CD4-positive, CD25-positive, alpha-beta regulatory T cell (primary cell): ENCODE measurements around the gene TMEM126A. TPM values are rescaled to one million over a fixed set of nuclear protein-coding genes. Genes with fewer than 3 reads are reported as not detected.
"Not testable (repeated sequence)": the region's sequence is repeated elsewhere in the genome, so short reads cannot be mapped to it uniquely, and the experiment has no call there.

Experiments
- ATAC-seq, 2 donors: fragments of 150-1000 bp; cut with Tn5 transposase; one replicate each; pipeline ENCODE4 v1.10.0; 2021; ENCODE audit warnings: low read depth in 2 of 2, moderate number of reproducible peaks in 2 of 2, moderate library complexity in 1 of 2
- DNase-seq, 3 donors: peaks; one replicate each; pipeline versions ENCODE4 v3.0.0 to v3.0.0-alpha.2; 2012 to 2022; ENCODE audit warnings: mixed read lengths in 1 of 3
- H3K27ac ChIP-seq: one replicate; pipeline ENCODE4 v1.7.0; 2013; ENCODE audit warnings: mild to moderate bottlenecking, low read length; ENCODE audit not compliant: insufficient read depth, poor library complexity, severe bottlenecking
- H3K27me3 ChIP-seq: one replicate; pipeline ENCODE4 v1.7.0; 2013; ENCODE audit warnings: low read length; ENCODE audit not compliant: control insufficient read depth, insufficient read depth
- H3K36me3 ChIP-seq: one replicate; pipeline ENCODE4 v1.7.0; 2013; ENCODE audit warnings: mild to moderate bottlenecking, low read length, moderate library complexity; ENCODE audit not compliant: control insufficient read depth, insufficient read depth
- H3K4me1 ChIP-seq: 2 replicates; pipeline ENCODE4 v1.7.0; 2013; ENCODE audit warnings: mild to moderate bottlenecking, low read length; ENCODE audit not compliant: insufficient read depth, control insufficient read depth, poor library complexity, severe bottlenecking
- H3K4me3 ChIP-seq: one replicate; pipeline ENCODE4 v1.7.0; 2013; ENCODE audit warnings: low read depth, mild to moderate bottlenecking, low read length, moderate library complexity
- H3K9me3 ChIP-seq, 2 experiments: 1 replicate in 1 of 2; 2 replicates in 1 of 2; pipeline ENCODE4 v1.7.0; 2013; ENCODE audit warnings: low read length in 2 of 2, mild to moderate bottlenecking in 1 of 2, moderate library complexity in 1 of 2; ENCODE audit not compliant: control insufficient read depth in 2 of 2
- H3K27ac Mint-ChIP-seq, 3 donors: one replicate each; pipeline ENCODE4 v1.8.0; 2020 to 2022; ENCODE audit warnings: mild to moderate bottlenecking in 3 of 3, mixed read lengths in 3 of 3, moderate library complexity in 2 of 3
- H3K27me3 Mint-ChIP-seq: one replicate; pipeline ENCODE4 v1.8.0; 2022; ENCODE audit warnings: mild to moderate bottlenecking, mixed read lengths
- H3K36me3 Mint-ChIP-seq: one replicate; pipeline ENCODE4 v1.8.0; 2020; ENCODE audit warnings: mixed read lengths
- H3K4me1 Mint-ChIP-seq, 4 donors: one replicate each; pipeline ENCODE4 v1.8.0; 2020 to 2022; ENCODE audit warnings: mixed read lengths in 4 of 4, mild to moderate bottlenecking in 1 of 4
- H3K4me3 Mint-ChIP-seq, 4 donors: one replicate each; pipeline ENCODE4 v1.8.0; 2020 to 2022; ENCODE audit warnings: mild to moderate bottlenecking in 4 of 4, mixed read lengths in 4 of 4, moderate library complexity in 3 of 4
- H3K9me3 Mint-ChIP-seq, 7 donors: one replicate each; pipeline ENCODE4 v1.8.0; 2020 to 2022; ENCODE audit warnings: mixed read lengths in 7 of 7, mild to moderate bottlenecking in 3 of 7, moderate library complexity in 2 of 7
- polyA plus RNA-seq, 4 donors: library from polyadenylated mRNA; unstranded; fragments of 300-500 nt; fragmentation: Illumina TruSeq; gene quantifications; one replicate each; pipeline ENCODE4 v1.2.3, GENCODE V29; 2021
- total RNA-seq: library from RNA; stranded (reverse); gene quantifications from one replicate; pipeline ENCODE4 v1.2.3, GENCODE V29; 2022

Gene TMEM126A
- total RNA-seq, result 22.3 TPM
- polyA plus RNA-seq, result 10 to 100 TPM; 69.2 to 78.7 (median 73.0) TPM

DNA sequence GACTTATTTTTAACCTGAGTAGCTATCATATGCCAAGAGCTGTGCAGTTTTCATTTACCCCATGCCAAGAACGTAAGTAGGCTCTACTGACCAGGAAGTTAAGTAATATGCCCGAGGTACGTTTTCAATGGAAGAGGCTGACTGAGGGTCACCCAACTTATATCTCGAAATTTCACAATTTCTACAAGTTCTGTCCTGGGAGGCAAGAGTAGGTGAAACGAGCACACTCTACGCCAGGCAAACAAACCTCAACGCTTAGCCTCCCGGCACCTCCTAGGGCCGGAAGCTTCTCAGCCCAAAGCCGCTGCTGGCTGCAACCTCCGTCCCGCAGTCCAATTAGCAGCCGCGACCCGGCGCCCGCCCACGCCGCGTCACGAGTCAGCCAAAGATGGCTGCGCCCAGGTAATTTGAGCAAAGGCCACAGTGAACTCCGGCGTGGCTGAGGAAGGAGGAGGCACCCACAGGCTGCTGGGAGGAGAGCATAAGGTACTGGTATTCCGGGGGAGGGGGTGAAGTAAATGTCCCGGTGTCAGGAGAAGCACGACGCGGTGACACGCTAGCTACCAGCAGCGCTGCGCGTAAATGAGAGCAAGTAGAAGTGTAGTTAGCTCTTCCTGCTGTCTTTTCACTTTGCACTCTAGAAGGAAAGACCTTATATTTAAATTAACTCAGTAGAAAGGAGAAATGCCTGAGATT lies at the start of gene TMEM126A:
TSS of gene TMEM126A (plus strand) at position 364 of the 696 bp plus-strand sequence. CDS start 2,289 bp downstream, outside the sequence.
- H3K4me3 Mint-ChIP-seq, result peak within 1 kb of the TSS; percentile 90 to 99 (median 97)
- no peaks in the 10 kb centered on the region for H3K9me3 Mint-ChIP-seq
- H3K36me3 Mint-ChIP-seq, result no peaks in the 10 kb centered on the region
- Histone ChIP-seq H3K4me1 (peaks cover 12% of the 10 kb centered on the region), H3K36me3 (peaks cover 11% of the 10 kb centered on the region), H3K27ac (peak within 1 kb of the TSS; percentile 88), H3K9me3 (no peaks in the 10 kb centered on the region), H3K4me3 (peak within 1 kb of the TSS; percentile 98), H3K27me3 (peaks cover 16% of the 10 kb centered on the region)
- DNase-seq (peak; percentile 87 to 94 (median 91)), ATAC-seq (peak; percentile 100)
- H3K27ac Mint-ChIP-seq, result peak within 1 kb of the TSS; percentile 96 to 99 (median 98)
- peaks cover 9 to 39% (median 23%) of the 10 kb centered on the region in 4 donors for H3K4me1 Mint-ChIP-seq
- H3K27me3 Mint-ChIP-seq, result peaks cover 19% of the 10 kb centered on the region

- Histone ChIP-seq H3K27ac (no peak overlapping the region), H3K4me1 (no peaks in the 10 kb centered on the region), H3K27me3 (no peaks in the 10 kb centered on the region), H3K9me3 (no peaks in the 10 kb centered on the region), H3K4me3 (no peak overlapping the region), H3K36me3 (no peaks in the 10 kb centered on the region)
- DNase-seq (no peak), ATAC-seq (no peak)
- Mint-ChIP-seq H3K4me1 (no peaks in the 10 kb centered on the region), H3K36me3 (no peaks in the 10 kb centered on the region), H3K27me3 (peaks cover 6% of the 10 kb centered on the region), H3K27ac (no peak overlapping the region), H3K9me3 (no peaks in the 10 kb centered on the region), H3K4me3 (no peak overlapping the region)
These were observed 48.7 kb upstream of the TMEM126A start for GRCh38 chr11:85599083-85599482.

- Mint-ChIP-seq H3K36me3 (no peaks in the 10 kb centered on the region), H3K4me3 (no peak overlapping the region), H3K27me3 (peaks cover 6% of the 10 kb centered on the region), H3K4me1 (no peaks in the 10 kb centered on the region), H3K9me3 (no peaks in the 10 kb centered on the region), H3K27ac (no peak overlapping the region)
- Histone ChIP-seq H3K9me3 (no peaks in the 10 kb centered on the region), H3K4me3 (no peak overlapping the region), H3K36me3 (no peaks in the 10 kb centered on the region), H3K27me3 (no peaks in the 10 kb centered on the region), H3K27ac (no peak overlapping the region), H3K4me1 (no peaks in the 10 kb centered on the region)
- ATAC-seq (no peak), DNase-seq (no peak)
These were observed 45.1 kb upstream of the TMEM126A start for GRCh38 chr11:85602526-85603213.

GRCh38 chr11:85603220-85603619 lies 44.5 kb upstream of the TMEM126A start:
- Mint-ChIP-seq H3K4me1 (no peaks in the 10 kb centered on the region), H3K36me3 (no peaks in the 10 kb centered on the region), H3K27me3 (peaks cover 6% of the 10 kb centered on the region), H3K27ac (no peak overlapping the region), H3K9me3 (no peaks in the 10 kb centered on the region), H3K4me3 (no peak overlapping the region)
- DNase-seq, result no peak
- H3K4me3 ChIP-seq, result no peak overlapping the region
- no peaks in the 10 kb centered on the region for H3K4me1 ChIP-seq
- no peak overlapping the region for H3K27ac ChIP-seq
- no peaks in the 10 kb centered on the region for H3K27me3 ChIP-seq
- no peak for ATAC-seq
- no peaks in the 10 kb centered on the region for H3K9me3 ChIP-seq
- H3K36me3 ChIP-seq, result no peaks in the 10 kb centered on the region

GRCh38 chr11:85606237-85606636 lies 41.5 kb upstream of the TMEM126A start:
- H3K9me3 Mint-ChIP-seq, H3K36me3 Mint-ChIP-seq, H3K36me3 ChIP-seq, H3K4me3 ChIP-seq, H3K27me3 ChIP-seq, H3K4me3 Mint-ChIP-seq, H3K27me3 Mint-ChIP-seq, H3K9me3 ChIP-seq, ATAC-seq, H3K4me1 Mint-ChIP-seq, H3K27ac Mint-ChIP-seq, H3K4me1 ChIP-seq, H3K27ac ChIP-seq, DNase-seq: not testable (repeated sequence)

GRCh38 chr11:85608621-85609020 lies 39.1 kb upstream of the TMEM126A start:
- not testable (repeated sequence) for H3K36me3 Mint-ChIP-seq, H3K27ac ChIP-seq, H3K4me3 ChIP-seq, H3K4me1 ChIP-seq, H3K27ac Mint-ChIP-seq, ATAC-seq, H3K4me1 Mint-ChIP-seq, H3K36me3 ChIP-seq, DNase-seq, H3K27me3 ChIP-seq, H3K9me3 Mint-ChIP-seq, H3K9me3 ChIP-seq, H3K4me3 Mint-ChIP-seq, H3K27me3 Mint-ChIP-seq

DNA sequence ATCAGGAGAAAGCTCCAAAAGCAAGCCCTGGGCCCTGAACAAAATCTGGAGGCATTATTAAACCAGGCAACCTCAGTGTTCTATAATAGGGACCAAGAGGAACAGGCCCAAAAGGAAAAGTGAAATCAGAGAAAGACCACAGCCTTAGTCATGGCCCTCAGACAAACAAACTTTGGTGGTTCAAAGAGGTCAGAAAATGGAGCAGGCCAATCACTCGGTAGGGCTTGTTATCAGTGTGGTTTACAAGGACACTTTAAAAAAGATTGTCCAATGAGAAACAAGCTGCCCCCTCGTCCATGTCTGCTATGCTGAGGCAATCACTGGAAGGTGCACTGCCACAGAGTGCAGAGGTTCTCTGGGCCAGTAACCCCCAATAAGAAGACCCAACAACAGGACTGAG lies 38.5 kb upstream of the TMEM126A start:
- not testable (repeated sequence) for H3K4me1 ChIP-seq, ATAC-seq, H3K36me3 ChIP-seq, H3K4me3 Mint-ChIP-seq, H3K36me3 Mint-ChIP-seq, H3K4me1 Mint-ChIP-seq, DNase-seq, H3K27me3 Mint-ChIP-seq, H3K9me3 ChIP-seq, H3K27ac Mint-ChIP-seq, H3K27ac ChIP-seq, H3K9me3 Mint-ChIP-seq, H3K27me3 ChIP-seq, H3K4me3 ChIP-seq

GRCh38 chr11:85611643-85612042 lies 36.1 kb upstream of the TMEM126A start:
- not testable (repeated sequence) for H3K27ac ChIP-seq, DNase-seq, H3K4me1 Mint-ChIP-seq, H3K4me1 ChIP-seq, ATAC-seq, H3K36me3 ChIP-seq, H3K27ac Mint-ChIP-seq, H3K9me3 ChIP-seq, H3K4me3 ChIP-seq, H3K27me3 Mint-ChIP-seq, H3K27me3 ChIP-seq, H3K36me3 Mint-ChIP-seq, H3K9me3 Mint-ChIP-seq, H3K4me3 Mint-ChIP-seq
